GM18502 (cell line): ENCODE data around the gene ADAM12.

Source experiments
- ATAC-seq: cut with Tn5 transposase; IDR thresholded peaks from one replicate; pipeline ENCODE4 v1.9.1; 2021; ENCODE audit warnings: mild to moderate bottlenecking; ENCODE audit not compliant: unreplicated experiment, poor library complexity

The ADAM12 gene

GRCh38 chr10:126331101-126331500, 57.2 kb downstream of the ADAM12 start:
- no peak for ATAC-seq

- ATAC-seq = no peak
Measured at GRCh38 chr10:126324826-126325225, 63.5 kb downstream of the ADAM12 start.

- no peak for ATAC-seq
Measured at GRCh38 chr10:126321440-126321839, 66.8 kb downstream of the ADAM12 start.

- no peak for ATAC-seq
Measured at GRCh38 chr10:126317751-126318150, 70.5 kb downstream of the ADAM12 start.

- no peak for ATAC-seq
Measured at GRCh38 chr10:126315494-126316177, 72.6 kb downstream of the ADAM12 start.

GRCh38 chr10:126314863-126315493, 73.3 kb downstream of the ADAM12 start:
- ATAC-seq = no peak

GRCh38 chr10:126312167-126312566, 76.1 kb downstream of the ADAM12 start:
- ATAC-seq = no peak

- ATAC-seq = no peak
Measured at GRCh38 chr10:126309228-126309883, 78.9 kb downstream of the ADAM12 start.

GRCh38 chr10:126302826-126303665, 85.2 kb downstream of the ADAM12 start:
- ATAC-seq = no peak

GRCh38 chr10:126302476-126302756, 85.9 kb downstream of the ADAM12 start:
- no peak for ATAC-seq

- no peak for ATAC-seq
Measured at GRCh38 chr10:126301701-126302475, 86.4 kb downstream of the ADAM12 start.

GRCh38 chr10:126294451-126294850, 93.8 kb downstream of the ADAM12 start:
- no peak for ATAC-seq

- ATAC-seq = no peak
Measured at GRCh38 chr10:126290232-126290631, 98.0 kb downstream of the ADAM12 start.

GRCh38 chr10:126288547-126289493, 99.5 kb downstream of the ADAM12 start:
- ATAC-seq = no peak

- ATAC-seq = no peak
Measured at GRCh38 chr10:126286256-126286780, 102.0 kb downstream of the ADAM12 start.

GRCh38 chr10:126283307-126283706, 105.0 kb downstream of the ADAM12 start:
- ATAC-seq = no peak

GRCh38 chr10:126278851-126279250, 109.4 kb downstream of the ADAM12 start:
- no peak for ATAC-seq

GRCh38 chr10:126277181-126277580, 111.1 kb downstream of the ADAM12 start:
- ATAC-seq = no peak

GRCh38 chr10:126272526-126272925, 115.8 kb downstream of the ADAM12 start:
- ATAC-seq = no peak
